Stimulated activated CD8-positive, alpha-beta memory T cell treated with anti-CD3 and anti-CD28 coated beads, Interleukin-7, amount 100 ng/mL, for 48 hours (primary cell): ENCODE measurements around the gene RIPK3.

Source experiments
- DNase-seq, 2 donors: peaks; one replicate each; pipeline ENCODE4 v3.0.0-alpha.2; 2020; ENCODE audit warnings: low read depth in 1 of 2; ENCODE audit errors: extremely low read depth in 1 of 2

RIPK3 gene

DNA sequence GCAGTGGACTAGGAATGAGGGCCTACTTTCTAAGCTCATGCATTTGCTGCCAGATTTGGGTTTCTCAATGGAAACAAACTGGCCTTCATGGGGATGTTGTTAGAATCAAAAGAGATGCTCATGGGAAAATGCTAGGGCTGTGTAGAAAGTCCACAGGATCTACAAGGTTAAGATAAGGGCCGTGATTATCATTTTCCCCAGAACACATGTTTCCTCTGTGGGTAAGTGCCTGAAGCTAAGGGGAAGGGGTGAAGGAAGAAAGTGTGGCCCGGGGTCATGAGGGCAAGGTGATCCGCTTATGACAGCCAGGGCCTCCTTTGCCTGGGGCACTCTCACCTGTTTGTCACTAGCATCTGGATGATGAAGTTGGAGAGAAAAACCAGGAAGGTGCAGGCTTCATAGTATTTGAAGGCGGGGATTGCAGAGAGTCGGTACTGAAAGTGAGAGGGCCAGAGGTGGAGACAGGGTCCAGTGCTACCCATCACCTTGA is 14.7 kb downstream of the RIPK3 start:
- no peak for DNase-seq

GRCh38 chr14:24324024-24324423 is 15.8 kb downstream of the RIPK3 start:
- no peak for DNase-seq

DNA sequence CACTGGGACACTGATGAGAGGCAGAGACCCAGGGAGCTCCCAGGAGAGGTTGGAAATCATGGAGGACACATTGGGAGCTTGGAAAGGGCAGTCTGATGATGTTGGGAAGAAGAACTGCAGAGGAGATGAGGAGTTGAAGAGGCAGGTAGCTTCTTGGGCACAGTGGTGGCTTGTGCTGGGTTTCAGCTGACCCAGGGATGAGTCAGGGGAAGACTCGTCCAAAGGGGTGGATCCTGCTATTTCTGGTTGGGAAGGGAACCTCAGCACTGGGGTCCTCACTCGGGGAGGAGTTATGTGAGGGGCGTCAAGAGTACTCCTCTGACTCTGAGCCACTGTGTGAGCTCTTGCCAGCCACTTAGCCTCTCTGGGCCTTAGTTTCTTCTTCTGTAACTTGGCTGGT is 16.4 kb downstream of the RIPK3 start:
- DNase-seq = no peak

DNA sequence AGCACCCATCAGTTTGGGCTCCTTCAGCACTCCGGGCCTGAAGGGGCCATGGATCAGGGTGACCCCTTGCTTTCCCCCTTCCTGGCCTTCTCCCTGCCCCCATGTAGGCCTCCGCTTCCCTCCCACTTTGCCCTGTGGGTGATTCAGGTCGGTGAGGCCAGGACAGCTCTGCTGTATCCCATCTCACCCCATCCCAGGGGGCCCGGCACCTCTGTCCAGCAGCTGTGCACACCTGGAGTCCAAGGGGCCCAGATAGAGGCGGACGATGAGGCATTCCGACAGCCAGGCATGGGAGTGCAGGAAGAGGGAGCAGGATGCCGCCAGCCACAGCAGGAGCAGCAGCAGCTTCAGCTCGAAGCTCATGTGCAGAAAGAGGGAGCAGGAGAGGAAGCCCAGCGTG is 17.1 kb downstream of the RIPK3 start:
- DNase-seq = no peak

GRCh38 chr14:24321212-24321975 is 18.4 kb downstream of the RIPK3 start:
- DNase-seq = no peak

GRCh38 chr14:24317141-24317928 is 22.5 kb downstream of the RIPK3 start:
- DNase-seq = no peak

- DNase-seq = no peak
Measured at GRCh38 chr14:24316597-24316950, 23.2 kb downstream of the RIPK3 start.

DNA sequence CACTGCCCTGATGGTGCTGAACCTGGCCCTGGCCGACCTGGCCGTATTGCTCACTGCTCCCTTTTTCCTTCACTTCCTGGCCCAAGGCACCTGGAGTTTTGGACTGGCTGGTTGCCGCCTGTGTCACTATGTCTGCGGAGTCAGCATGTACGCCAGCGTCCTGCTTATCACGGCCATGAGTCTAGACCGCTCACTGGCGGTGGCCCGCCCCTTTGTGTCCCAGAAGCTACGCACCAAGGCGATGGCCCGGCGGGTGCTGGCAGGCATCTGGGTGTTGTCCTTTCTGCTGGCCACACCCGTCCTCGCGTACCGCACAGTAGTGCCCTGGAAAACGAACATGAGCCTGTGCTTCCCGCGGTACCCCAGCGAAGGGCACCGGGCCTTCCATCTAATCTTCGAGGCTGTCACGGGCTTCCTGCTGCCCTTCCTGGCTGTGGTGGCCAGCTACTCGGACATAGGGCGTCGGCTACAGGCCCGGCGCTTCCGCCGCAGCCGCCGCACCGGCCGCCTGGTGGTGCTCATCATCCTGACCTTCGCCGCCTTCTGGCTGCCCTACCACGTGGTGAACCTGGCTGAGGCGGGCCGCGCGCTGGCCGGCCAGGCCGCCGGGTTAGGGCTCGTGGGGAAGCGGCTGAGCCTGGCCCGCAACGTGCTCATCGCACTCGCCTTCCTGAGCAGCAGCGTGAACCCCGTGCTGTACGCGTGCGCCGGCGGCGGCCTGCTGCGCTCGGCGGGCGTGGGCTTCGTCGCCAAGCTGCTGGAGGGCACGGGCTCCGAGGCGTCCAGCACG is 23.8 kb downstream of the RIPK3 start:
- no peak for DNase-seq

- DNase-seq = no peak
Measured at GRCh38 chr14:24315243-24315806, 24.5 kb downstream of the RIPK3 start.

GRCh38 chr14:24314377-24315193 is 25.2 kb downstream of the RIPK3 start:
- DNase-seq = no peak

- no peak for DNase-seq
Measured at GRCh38 chr14:24313913-24314312, 25.9 kb downstream of the RIPK3 start.

GRCh38 chr14:24312736-24313507 is 26.9 kb downstream of the RIPK3 start:
- no peak for DNase-seq

DNA sequence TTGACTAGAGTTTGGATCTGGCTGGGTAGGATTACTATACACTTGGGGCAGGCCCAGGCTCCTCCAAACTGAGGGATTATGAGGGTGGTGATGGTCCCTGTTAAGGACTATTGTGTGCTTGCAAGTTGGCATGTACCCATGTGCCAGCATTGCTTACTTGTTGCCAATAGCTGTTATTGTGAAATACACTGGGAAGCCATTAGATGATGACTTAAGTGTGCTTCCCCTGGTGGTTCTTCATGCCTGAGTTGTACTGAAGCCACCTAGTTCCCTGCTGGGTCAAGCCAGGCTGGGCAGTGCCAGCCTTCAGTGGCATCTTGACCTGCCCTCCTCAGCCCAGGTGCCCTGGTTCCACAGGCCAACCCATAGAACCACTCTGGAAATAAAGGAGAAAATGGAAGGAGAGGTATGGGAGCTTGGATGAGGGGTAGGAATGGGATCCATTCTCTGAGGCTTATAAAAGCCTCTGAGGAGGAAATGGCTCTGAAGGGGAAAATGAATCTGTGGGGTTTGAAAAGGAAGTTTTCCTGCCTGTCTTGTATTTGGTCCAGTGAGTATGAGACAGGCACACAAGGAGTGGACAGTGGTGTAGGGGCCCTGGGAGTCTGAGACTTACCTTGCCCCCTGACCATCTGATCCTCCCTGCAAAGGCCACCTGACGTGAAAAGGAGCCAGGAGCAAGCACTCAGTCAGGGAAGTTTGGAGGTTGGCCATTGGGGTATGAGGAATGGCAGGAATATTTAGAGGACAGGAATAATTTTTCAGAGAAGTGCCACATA is 27.8 kb downstream of the RIPK3 start:
- no peak for DNase-seq

GRCh38 chr14:24310646-24311604 is 28.9 kb downstream of the RIPK3 start, which contains the start of gene LTB4R:
Gene LTB4R, plus strand, starts transcription at chr14:24311502. Its CDS starts 4,150 bp downstream, at chr14:24315652.
- DNase-seq = peak; percentile 45 to 51

- no peak for DNase-seq
Measured at GRCh38 chr14:24310265-24310645, 29.5 kb downstream of the RIPK3 start.

GRCh38 chr14:24309538-24310264 is 30.1 kb downstream of the RIPK3 start, which contains the start of gene LTB4R2:
Gene LTB4R2, plus strand, starts transcription at chr14:24310140. Its CDS starts 525 bp downstream, at chr14:24310665.
- DNase-seq = no peak
